Heart right ventricle (tissue), 16 donors: ENCODE data around the gene PPP1R3C. TPM values are rescaled to one million over a fixed set of nuclear protein-coding genes. Genes with fewer than 3 reads are reported as not detected.

Experiments
- ATAC-seq, 8 donors: fragments of 200-7000 bp; cut with Tn5 transposase; one replicate each; pipeline ENCODE4 v1.9.1; 2020; ENCODE audit warnings: mild to moderate bottlenecking in 8 of 8, moderate library complexity in 8 of 8, moderate number of reproducible peaks in 1 of 8
- DNase-seq, 2 donors: peaks; one replicate each; pipeline ENCODE4 v3.0.0-alpha.2; 2020
- H3K27ac ChIP-seq, 10 donors: fragments of 200-600 bp; sonication (generic) in 2 of 10; one replicate each; pipeline versions ENCODE4 v1.5.0 to v1.8.0; 2020 to 2022; ENCODE audit warnings: mild to moderate bottlenecking in 3 of 10
- H3K27me3 ChIP-seq, 7 donors: fragments of 200-600 bp; one replicate each; pipeline ENCODE4 v1.8.0; 2021 to 2022; ENCODE audit warnings: mild to moderate bottlenecking in 2 of 7
- H3K36me3 ChIP-seq, 9 donors: fragments of 200-600 bp; sonication (generic) in 1 of 9; one replicate each; pipeline versions ENCODE4 v1.5.0 to v1.8.0; 2020 to 2022; ENCODE audit warnings: mild to moderate bottlenecking in 2 of 9
- H3K4me1 ChIP-seq, 9 donors: fragments of 200-600 bp; sonication (generic) in 1 of 9; one replicate each; pipeline versions ENCODE4 v1.5.0 to v1.8.0; 2020 to 2022; ENCODE audit warnings: mild to moderate bottlenecking in 4 of 9
- H3K4me3 ChIP-seq, 10 donors: fragments of 200-600 bp; sonication (generic) in 2 of 10; one replicate each; pipeline versions ENCODE4 v1.5.0 to v1.8.0; 2020 to 2022; ENCODE audit warnings: mild to moderate bottlenecking in 7 of 10, moderate library complexity in 2 of 10
- H3K9me3 ChIP-seq, 11 donors: fragments of 200-600 bp in 10 of 11; sonication (generic) in 2 of 11; one replicate each; pipeline versions ENCODE4 v1.5.0 to v1.8.0; 2013 to 2022; ENCODE audit warnings: mild to moderate bottlenecking in 2 of 11, control low read depth in 1 of 11, moderate library complexity in 1 of 11
- CTCF ChIP-seq, 9 donors: fragments of 200-600 bp; sonication (generic) in 2 of 9; IDR thresholded peaks; one replicate each; pipeline versions ENCODE4 v1.5.0 to v1.8.0; 2021 to 2022; ENCODE audit warnings: antibody characterized with exemption in 9 of 9, mild to moderate bottlenecking in 5 of 9, moderate library complexity in 1 of 9
- WGBS, 2 donors: extraction: QIAGEN DNeasy Blood & Tissue Kit; methylation state at CpG; one replicate each; pipeline ENCODE4 v1.1.7; 2013; ENCODE audit warnings: inconsistent platforms in 1 of 2; 5-methylcytosine and 5-hydroxymethylcytosine counted together
- intact Hi-C, 10 donors: fragments of 100-400 bp; cut with DNase I; formaldehyde crosslinking; loops; one replicate each; pipeline versions ENCODE4 v1.11.1 to v1.14.2; 2022
- polyA plus RNA-seq, 2 donors: library from polyadenylated mRNA; stranded (reverse); fragments of 200-250 nt; gene quantifications; one replicate each; pipeline ENCODE4 v1.2.3, GENCODE V29; 2013
- total RNA-seq, 10 donors: library from RNA; stranded (reverse); fragmentation: NEBNext Ultra II Directional in 3 of 10; extraction: Animal tissue kit (Norgen Biotek cat#: 25700) in 3 of 10; gene quantifications; one replicate each; pipeline versions ENCODE4 v1.2.1 to v1.2.4, GENCODE V29; 2021 to 2023
- donor health status: Arrhythmogenic right ventricular cardiomyopathy.
- donor health status: ischemic (EF 13 %, LVEDD 7.1; RV severe dilation, severe dysfunction).
- donor health status: healthy with polysubstance abuse.
- donor health status: DM: no; HTN: yes; CAD: no.
- donor health status: DM: no; HTN: no; CAD: no.
- donor health status: ischemic (EF 25% LVEDD 6.9; RV normal size, moderate dysfunction).
- donor health status: ischemic (EF 25% LVEDD 5.7; RV mildly dilated, moderate dysfunction).
- donor health status: healthy.
- donor health status: DM: yes; HTN: yes; CAD: no.
- donor health status: Ischemic cardiomyopathy.
- donor health status: ischemic (EF 35%, LVEDD 5.7; RV mildly dilated, moderate dysfunction).
- donor health status: nonischemic (EF 11% LVEDD 7.7; RV severe dilation, severe dysfunction).
- donor health status: DM: yes; HTN: yes; CAD: no.
- donor health status: PGD.
- donor health status: ischemic (EF 29% LVEDD 5.4; RV normal size, mild dysfunction).
- donor health status: nonischemic (EF 23%, LVEDD 6.1; RV moderate dilation, normal function).

The PPP1R3C gene
- total and polyA plus RNA-seq, 12 donors, result 27.5 to 315 (median 169) TPM

- Histone ChIP-seq H3K27ac (peak overlapping the region; percentile 78 to 95 (median 90)), H3K4me1 (peaks cover 22 to 75% (median 70%) of the 10 kb centered on the region in 9 donors), H3K36me3 (no peaks in the 10 kb centered on the region), H3K9me3 (no peaks in the 10 kb centered on the region), H3K27me3 (no peaks in the 10 kb centered on the region), H3K4me3 (no peak overlapping the region)
- ATAC-seq, result peak; percentile 48 to 83 (median 72)
- TF ChIP-seq CTCF (IDR thresholded peaks at IDR 0.05), result no peak
- intact Hi-C loops, result loop anchor here in 2 of 10 donors (5.0 kb wide), 2 partner anchors 33 to 43 kb away; partner anchors contain the start of gene PPP1R3C (in 1 of the 2)
- DNase-seq, result peak; percentile 26 to 78
- WGBS, 2 donors, result 50 to 56% methylated on average over 6 of the region's 6 CpGs
Observed at GRCh38 chr10:91589015-91589657, 43.7 kb downstream of the PPP1R3C start.

DNA sequence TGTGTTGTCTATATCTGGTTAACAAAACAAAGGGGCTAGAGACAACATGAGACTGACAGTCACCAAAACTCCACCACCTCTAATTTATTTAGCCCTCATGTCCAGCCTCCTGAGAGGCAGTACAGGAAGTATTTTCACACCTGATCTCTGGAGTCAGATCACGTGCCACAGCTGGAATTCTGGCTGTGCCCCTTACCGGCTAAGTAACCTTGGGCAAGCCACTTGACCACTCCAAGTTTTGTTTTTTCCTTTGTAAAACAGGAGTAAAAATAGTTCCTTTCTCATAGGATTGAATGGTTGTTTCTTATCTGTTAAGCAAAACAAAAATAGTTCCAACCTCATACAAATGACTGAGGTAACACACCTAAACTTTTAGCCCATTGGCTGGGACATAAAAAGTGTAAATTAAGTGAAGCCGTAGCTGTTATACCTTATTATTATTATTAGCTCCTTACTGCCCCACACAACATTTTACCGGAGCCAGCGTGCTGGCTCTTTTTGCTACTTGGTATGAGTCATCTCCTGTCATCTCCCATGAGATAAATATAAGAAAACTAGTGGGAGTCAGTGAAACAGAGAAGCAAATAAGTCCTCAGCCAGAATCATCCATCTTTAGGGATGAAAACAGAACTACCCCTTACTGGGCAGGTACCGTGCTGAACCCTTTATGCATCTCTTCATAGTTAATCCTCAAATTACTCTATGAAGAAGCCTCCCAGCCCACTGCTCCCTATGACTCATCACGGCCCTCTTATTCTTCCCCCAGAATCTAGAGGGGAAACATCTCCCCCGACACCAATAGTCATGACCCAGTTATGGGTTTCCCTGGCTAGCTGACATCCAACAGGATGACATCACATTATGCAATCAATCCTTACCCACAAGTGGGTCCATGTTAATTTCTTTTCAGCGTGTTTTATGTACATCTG lies 44.9 kb downstream of the PPP1R3C start:
- DNase-seq (peak in 1 of 2 donors; percentile 25), ATAC-seq (peak in 3 of 8 donors; percentile 12 to 23 (median 16))
- Histone ChIP-seq H3K27me3 (no peaks in the 10 kb centered on the region), H3K27ac (peak overlapping the region; percentile 78 to 95 (median 90)), H3K36me3 (no peaks in the 10 kb centered on the region), H3K4me1 (peaks cover 22 to 64% (median 60%) of the 10 kb centered on the region in 9 donors), H3K4me3 (no peak overlapping the region), H3K9me3 (no peaks in the 10 kb centered on the region)
- intact Hi-C loops, result loop anchor here in 3 of 10 donors (2.0 to 5.0 kb wide), 3 partner anchors 34 to 73 kb away; partner anchors contain the start of gene PPP1R3C (in 1 of the 3)
- WGBS, 2 donors, result 28 to 32% methylated on average over 9 of the region's 9 CpGs
- no peak for TF ChIP-seq CTCF (IDR thresholded peaks at IDR 0.05)

DNA sequence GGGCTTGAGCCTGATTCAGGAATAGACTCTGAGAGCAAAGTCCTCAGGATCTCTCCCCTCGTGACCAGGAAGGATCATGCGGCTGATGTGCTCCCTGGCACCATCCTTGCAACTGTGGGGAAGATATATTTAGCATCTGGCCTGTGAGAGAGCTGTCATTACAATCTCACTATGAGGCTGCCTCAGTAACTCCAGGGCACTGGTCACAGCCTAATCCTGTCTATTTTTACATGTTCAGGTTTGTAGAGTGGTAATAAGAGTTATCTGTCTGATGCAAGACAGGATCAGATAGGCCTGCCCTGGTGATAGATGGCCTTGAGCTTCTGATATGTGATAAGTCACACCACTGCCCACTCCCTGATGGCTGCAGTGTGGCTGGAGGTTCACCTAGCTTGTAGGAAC lies 50.7 kb downstream of the PPP1R3C start:
- intact Hi-C loops, result no loop called here
- Histone ChIP-seq H3K36me3 (no peaks in the 10 kb centered on the region), H3K27me3 (no peaks in the 10 kb centered on the region), H3K9me3 (peaks cover 0 to 12% (median 2%) of the 10 kb centered on the region in 11 donors), H3K4me3 (no peak overlapping the region), H3K27ac (peak overlapping the region; percentile 47 to 92 (median 79)), H3K4me1 (peaks cover 0 to 20% (median 7%) of the 10 kb centered on the region in 9 donors)
- TF ChIP-seq CTCF (IDR thresholded peaks at IDR 0.05), result no peak
- ATAC-seq (peak; percentile 85 to 99 (median 96)), DNase-seq (peak; percentile 48 to 78)
- WGBS, 2 donors, result 33 to 70% methylated on average over 2 of the region's 2 CpGs

DNA sequence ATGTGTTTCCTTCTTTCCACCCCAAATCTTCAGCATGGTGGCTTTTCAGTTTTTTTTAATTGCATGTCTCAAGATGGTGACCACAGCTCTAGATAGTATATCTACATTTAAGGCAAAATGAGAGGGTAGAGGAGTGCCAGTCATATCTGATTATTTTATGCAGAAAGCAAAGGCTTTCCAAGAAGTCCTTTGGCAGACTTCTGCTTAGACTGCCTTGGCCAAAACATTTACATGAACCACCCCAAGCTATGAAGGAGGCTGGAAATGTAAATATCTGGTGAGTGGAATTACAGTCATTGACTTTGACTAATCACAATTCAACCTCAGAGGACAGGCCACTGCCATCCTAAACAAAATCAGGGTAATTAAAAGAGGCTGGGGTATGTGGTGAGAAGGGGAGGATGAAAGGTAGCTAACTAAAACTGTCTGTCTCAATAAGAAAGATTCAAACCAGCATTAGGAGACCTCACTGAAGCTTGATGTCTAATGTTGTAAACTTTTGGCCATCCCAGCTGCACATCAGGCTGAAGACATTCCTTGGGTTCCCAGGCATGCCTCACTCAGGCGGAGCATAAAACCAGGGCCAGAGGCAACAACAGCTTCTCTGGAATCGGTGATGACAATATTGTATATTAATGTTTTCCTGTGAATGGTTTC lies 53.4 kb downstream of the PPP1R3C start:
- peak overlapping the region in 3 of 10 donors; percentile 10 to 29 (median 21) for H3K27ac ChIP-seq
- DNase-seq (no peak), ATAC-seq (no peak)
- H3K4me3 ChIP-seq, result no peak overlapping the region
- WGBS, 2 donors, result 80 to 94% methylated on average over 2 of the region's 2 CpGs
- intact Hi-C loops, result no loop called here
- H3K27me3 ChIP-seq, result no peaks in the 10 kb centered on the region
- peaks cover 3 to 34% (median 22%) of the 10 kb centered on the region in 9 donors for H3K4me1 ChIP-seq
- peaks cover 0 to 12% (median 2%) of the 10 kb centered on the region in 11 donors for H3K9me3 ChIP-seq
- TF ChIP-seq CTCF (IDR thresholded peaks at IDR 0.05), result no peak
- no peaks in the 10 kb centered on the region for H3K36me3 ChIP-seq
